GM11168 (cell line): Measurements from ENCODE around the gene THSD1.
"Not testable (repeated sequence)": the region's sequence is repeated elsewhere in the genome, so short reads cannot be mapped to it uniquely, and the experiment has no call there.

Source experiments
- in situ Hi-C: fragments of 300-500 bp; cut with MboI; formaldehyde crosslinking; loops from one replicate; pipeline ENCODE4 v1.12.0; 2022; ENCODE audit warnings: low sequenced_read_pairs; ENCODE audit not compliant: unreplicated experiment

Gene THSD1

GRCh38 chr13:52414051-52414450, 8.1 kb upstream of the THSD1 start:
- in situ Hi-C loops = no loop called here

GRCh38 chr13:52412128-52412527, 6.2 kb upstream of the THSD1 start:
- in situ Hi-C loops = no loop called here

GRCh38 chr13:52411629-52412028, 5.7 kb upstream of the THSD1 start:
- in situ Hi-C loops = no loop called here

GRCh38 chr13:52408071-52408658, 2.2 kb upstream of the THSD1 start:
- in situ Hi-C loops = not testable (repeated sequence)

- in situ Hi-C loops = not testable (repeated sequence)
Observed at GRCh38 chr13:52407436-52407835, 1.5 kb upstream of the THSD1 start.

- in situ Hi-C loops = no loop called here
Observed at GRCh38 chr13:52406629-52407028, 657 bp upstream of the THSD1 start.

GRCh38 chr13:52405369-52405766, 604 bp downstream of the THSD1 start:
- in situ Hi-C loops = no loop called here

GRCh38 chr13:52399708-52400107, 6.3 kb downstream of the THSD1 start:
- in situ Hi-C loops = no loop called here

GRCh38 chr13:52399046-52399445, 6.9 kb downstream of the THSD1 start:
- in situ Hi-C loops = no loop called here

- in situ Hi-C loops = no loop called here
Observed at GRCh38 chr13:52395704-52396103, 10.3 kb downstream of the THSD1 start.

GRCh38 chr13:52394586-52394985, 11.4 kb downstream of the THSD1 start:
- in situ Hi-C loops = no loop called here

- in situ Hi-C loops = no loop called here
Observed at GRCh38 chr13:52393572-52394357, 12.2 kb downstream of the THSD1 start.

GRCh38 chr13:52387721-52388120, 18.3 kb downstream of the THSD1 start:
- in situ Hi-C loops = no loop called here

- in situ Hi-C loops = no loop called here
Observed at GRCh38 chr13:52385870-52386269, 20.1 kb downstream of the THSD1 start.

GRCh38 chr13:52383366-52383765, 22.6 kb downstream of the THSD1 start:
- in situ Hi-C loops = no loop called here

GRCh38 chr13:52378312-52378711, 27.7 kb downstream of the THSD1 start:
- in situ Hi-C loops = no loop called here

- in situ Hi-C loops = no loop called here
Observed at GRCh38 chr13:52377898-52378297, 28.1 kb downstream of the THSD1 start.

- in situ Hi-C loops = no loop called here
Observed at GRCh38 chr13:52374873-52375411, 31.0 kb downstream of the THSD1 start.

GRCh38 chr13:52374389-52374788, 31.6 kb downstream of the THSD1 start:
- in situ Hi-C loops = no loop called here

- in situ Hi-C loops = not testable (repeated sequence)
Observed at GRCh38 chr13:52373277-52373676, 32.7 kb downstream of the THSD1 start.

- in situ Hi-C loops = no loop called here
Observed at GRCh38 chr13:52371736-52372247, 34.2 kb downstream of the THSD1 start.
